ENCODE measurements around the gene ANKFN1.
"Not testable (repeated sequence)": the region's sequence is repeated elsewhere in the genome, so short reads cannot be mapped to it uniquely, and the experiment has no call there.

ANKFN1 gene

GRCh38 chr17:56182081-56182480 lies 28.8 kb downstream of the ANKFN1 start:
- no peak for DNase-seq

- DNase-seq: no peak
These were observed 31.4 kb downstream of the ANKFN1 start for GRCh38 chr17:56184650-56185049.

- no peak for DNase-seq
These were observed 32.4 kb downstream of the ANKFN1 start for GRCh38 chr17:56185491-56186221.

GRCh38 chr17:56186222-56186786 lies 33.0 kb downstream of the ANKFN1 start:
- DNase-seq: no peak

- no peak for DNase-seq
These were observed 50.2 kb downstream of the ANKFN1 start for GRCh38 chr17:56203430-56203829.

GRCh38 chr17:56206351-56206750 lies 53.1 kb downstream of the ANKFN1 start:
- no peak for DNase-seq

- no peak for DNase-seq
These were observed 59.8 kb downstream of the ANKFN1 start for GRCh38 chr17:56213031-56213430.

- DNase-seq: no peak
These were observed 64.6 kb downstream of the ANKFN1 start for GRCh38 chr17:56217921-56218320.

- no peak for DNase-seq
These were observed 69.0 kb downstream of the ANKFN1 start for GRCh38 chr17:56222255-56222654.

- DNase-seq: no peak
These were observed 77.4 kb downstream of the ANKFN1 start for GRCh38 chr17:56230660-56231059.

GRCh38 chr17:56231252-56231651 lies 78.0 kb downstream of the ANKFN1 start:
- no peak for DNase-seq

- no peak for DNase-seq
These were observed 78.4 kb downstream of the ANKFN1 start for GRCh38 chr17:56231693-56232092.

- no peak for DNase-seq
These were observed 91.1 kb downstream of the ANKFN1 start for GRCh38 chr17:56244268-56244890.

GRCh38 chr17:56247816-56248215 lies 94.5 kb downstream of the ANKFN1 start:
- DNase-seq: no peak

GRCh38 chr17:56257075-56257474 lies 103.8 kb downstream of the ANKFN1 start:
- no peak for DNase-seq

- DNase-seq: no peak
These were observed 107.2 kb downstream of the ANKFN1 start for GRCh38 chr17:56260376-56261002.

- no peak for DNase-seq
These were observed 109.5 kb downstream of the ANKFN1 start for GRCh38 chr17:56262803-56263202.

- DNase-seq: no peak
These were observed 116.5 kb downstream of the ANKFN1 start for GRCh38 chr17:56269556-56270389.

- DNase-seq: no peak
These were observed 121.2 kb downstream of the ANKFN1 start for GRCh38 chr17:56274491-56274890.

- no peak for DNase-seq
These were observed 131.2 kb downstream of the ANKFN1 start for GRCh38 chr17:56284482-56284881.

GRCh38 chr17:56288786-56289185 lies 135.5 kb downstream of the ANKFN1 start:
- not testable (repeated sequence) for DNase-seq

- DNase-seq: no peak
These were observed 136.0 kb downstream of the ANKFN1 start for GRCh38 chr17:56289321-56289720.
